GM12865 (cell line): ENCODE results near the gene CPO.

Experiments
- DNase-seq: peaks from one replicate; pipeline ENCODE4 v3.0.0; 2010; ENCODE audit warnings: low read depth
- H3K4me3 ChIP-seq: 2 replicates; pipeline ENCODE4 v1.5.1; 2011; ENCODE audit warnings: mild to moderate bottlenecking, low read depth, low read length, control low read depth
- CTCF ChIP-seq: IDR thresholded peaks from 2 replicates; pipeline ENCODE4 v1.5.1; 2011; ENCODE audit warnings: low read length, control low read depth, low read depth, inconsistent platforms; ENCODE audit not compliant: insufficient read depth; ENCODE audit errors: missing control alignments

Gene CPO

GRCh38 chr2:206971805-206972204 is 32.5 kb downstream of the CPO start:
- no peak for DNase-seq
- no peak overlapping the region for H3K4me3 ChIP-seq
- no peak for TF ChIP-seq CTCF

- no peak overlapping the region for H3K4me3 ChIP-seq
- DNase-seq, result no peak
- no peak for TF ChIP-seq CTCF
Measured at GRCh38 chr2:206974551-206974950, 35.2 kb downstream of the CPO start.

- no peak for TF ChIP-seq CTCF
- H3K4me3 ChIP-seq, result no peak overlapping the region
- DNase-seq, result no peak
Measured at GRCh38 chr2:206978746-206979145, 39.4 kb downstream of the CPO start.

GRCh38 chr2:206979365-206979764 is 40.0 kb downstream of the CPO start:
- no peak for TF ChIP-seq CTCF
- no peak for DNase-seq
- H3K4me3 ChIP-seq, result no peak overlapping the region

- no peak for DNase-seq
- no peak overlapping the region for H3K4me3 ChIP-seq
- no peak for TF ChIP-seq CTCF
Measured at GRCh38 chr2:206979922-206980321, 40.6 kb downstream of the CPO start.

- TF ChIP-seq CTCF, result no peak
- H3K4me3 ChIP-seq, result no peak overlapping the region
- DNase-seq, result no peak
Measured at GRCh38 chr2:206980413-206980812, 41.1 kb downstream of the CPO start.

- no peak for DNase-seq
- TF ChIP-seq CTCF, result no peak
- H3K4me3 ChIP-seq, result no peak overlapping the region
Measured at GRCh38 chr2:206981086-206981674, 41.9 kb downstream of the CPO start.
